ENCODE measurements around the gene OR10C1. TPM values are rescaled to one million over a fixed set of nuclear protein-coding genes. Genes with fewer than 3 reads are reported as not detected.

OR10C1 gene
- total RNA-seq, result not detected in 2 replicates

GRCh38 chr6:29439006-29439405 lies at the start of gene OR10C1:
Gene OR10C1 (plus strand): TSS chr6:29439306. CDS start chr6:29440016, 710 bp downstream.

GRCh38 chr6:29395331-29395730 lies 43.8 kb upstream of the OR10C1 start, which contains the start of gene OR12D2:
Gene OR12D2 (plus strand): TSS chr6:29395631. CDS start chr6:29396700, 1,069 bp downstream.

GRCh38 chr6:29414588-29414987 lies 24.5 kb upstream of the OR10C1 start, which contains the start of gene OR12D1:
Gene OR12D1 (plus strand): TSS chr6:29414928.

GRCh38 chr6:29456971-29457370 lies 17.9 kb downstream of the OR10C1 start, which contains the start of the genes OR11A1 and OR2H1:
Gene OR11A1 (minus strand): TSS chr6:29457071. CDS start chr6:29427641, 29,430 bp downstream.
Gene OR2H1 (plus strand): TSS chr6:29457155. CDS start chr6:29461770, 4,615 bp downstream.

GRCh38 chr6:29487660-29488059 lies 48.6 kb downstream of the OR10C1 start, which contains the start of gene MAS1L:
Gene MAS1L (minus strand): TSS chr6:29487956. CDS start chr6:29487902, 54 bp downstream.

Other genes starting within 250 kb of the OR10C1 start
- gene OR14J1, start 137.6 kb upstream of the OR10C1 start, total RNA-seq, result not detected in 2 replicates
- not detected in 2 replicates for gene OR5V1, start 70.4 kb upstream of the OR10C1 start, total RNA-seq
- not detected in 2 replicates for gene OR12D3, start 64.0 kb upstream of the OR10C1 start, total RNA-seq
- gene OR12D2, start 43.7 kb upstream of the OR10C1 start, total RNA-seq, result not detected in 2 replicates
- gene OR12D1, start 24.4 kb upstream of the OR10C1 start, total RNA-seq, result not detected in 2 replicates
- gene OR11A1, start 17.8 kb downstream of the OR10C1 start, total RNA-seq, result not detected in 2 replicates
- gene OR2H1, start 17.8 kb downstream of the OR10C1 start, total RNA-seq, result not detected in 2 replicates
- gene MAS1L, start 48.6 kb downstream of the OR10C1 start, total RNA-seq, result not detected in 2 replicates
- gene UBD, start 120.4 kb downstream of the OR10C1 start, total RNA-seq, result 7.0 and 231 TPM in 2 replicates
- gene OR2H2, start 145.8 kb downstream of the OR10C1 start, total RNA-seq, result not detected in 2 replicates
- gene GABBR1, start 193.9 kb downstream of the OR10C1 start, total RNA-seq, result 2.3 and 7.2 TPM in 2 replicates
- not detected in 2 replicates for gene MOG, start 217.8 kb downstream of the OR10C1 start, total RNA-seq
- gene ZFP57, start 241.8 kb downstream of the OR10C1 start, total RNA-seq, result not detected in 2 replicates

Data from bladder microvascular endothelial cell (primary cell).